HL-60 (cell line): ENCODE measurements around the gene SPAG7.

Experiments
- DNase-seq, 2 experiments: peaks; one replicate each; pipeline ENCODE4 v3.0.0-alpha.2; 2010 to 2020; ENCODE audit warnings: low read depth in 1 of 2, low spot score in 1 of 2
- H3K27ac ChIP-seq: fragments of 250-450 bp; sonication (Bioruptor Pico); replicated peaks from 2 replicates; pipeline ENCODE4 v1.5.1; 2020; ENCODE audit warnings: mild to moderate bottlenecking, moderate library complexity
- H3K27me3 ChIP-seq: fragments of 250-450 bp; sonication (Bioruptor Pico); 2 replicates; pipeline ENCODE4 v1.5.1; 2021; ENCODE audit warnings: mild to moderate bottlenecking, moderate library complexity; ENCODE audit not compliant: insufficient read depth, poor library complexity, severe bottlenecking
- H3K4me3 ChIP-seq: replicated peaks from 2 replicates; pipeline ENCODE4 v1.5.1; 2011; ENCODE audit warnings: mild to moderate bottlenecking, control low read depth, low read length; ENCODE audit not compliant: insufficient read depth
- CTCF ChIP-seq: IDR thresholded peaks from one replicate; pipeline ENCODE4 v1.5.1; 2011; ENCODE audit warnings: low read length, control low read depth, inconsistent platforms; ENCODE audit not compliant: insufficient read depth
- GABPA ChIP-seq: IDR thresholded peaks from 2 replicates; pipeline ENCODE4 v1.6.1; 2012; ENCODE audit warnings: low read depth
- POLR2AphosphoS5 ChIP-seq: IDR thresholded peaks from 2 replicates; pipeline ENCODE4 v1.6.1; 2012; ENCODE audit warnings: low read depth
- SPI1 ChIP-seq: IDR thresholded peaks from 2 replicates; pipeline ENCODE4 v1.6.1; 2012; ENCODE audit warnings: low read depth, mild to moderate bottlenecking, borderline replicate concordance
- TF ChIP-seq, protein P1 (sequence below): IDR thresholded peaks from 2 replicates; pipeline ENCODE4 v1.6.1; 2012; ENCODE audit warnings: low read depth; ENCODE audit not compliant: insufficient replicate concordance

Gene SPAG7

GRCh38 chr17:4973256-4974114, 5.9 kb upstream of the SPAG7 start:
- Histone ChIP-seq H3K4me3 (no peak overlapping the region), H3K27me3 (no peaks in the 10 kb centered on the region), H3K27ac (no peak overlapping the region)
- DNase-seq: no peak
- TF ChIP-seq GABPA (no peak), POLR2AphosphoS5 (no peak), CTCF (no peak), SPI1 (no peak)
- TF ChIP-seq, protein P1, sequence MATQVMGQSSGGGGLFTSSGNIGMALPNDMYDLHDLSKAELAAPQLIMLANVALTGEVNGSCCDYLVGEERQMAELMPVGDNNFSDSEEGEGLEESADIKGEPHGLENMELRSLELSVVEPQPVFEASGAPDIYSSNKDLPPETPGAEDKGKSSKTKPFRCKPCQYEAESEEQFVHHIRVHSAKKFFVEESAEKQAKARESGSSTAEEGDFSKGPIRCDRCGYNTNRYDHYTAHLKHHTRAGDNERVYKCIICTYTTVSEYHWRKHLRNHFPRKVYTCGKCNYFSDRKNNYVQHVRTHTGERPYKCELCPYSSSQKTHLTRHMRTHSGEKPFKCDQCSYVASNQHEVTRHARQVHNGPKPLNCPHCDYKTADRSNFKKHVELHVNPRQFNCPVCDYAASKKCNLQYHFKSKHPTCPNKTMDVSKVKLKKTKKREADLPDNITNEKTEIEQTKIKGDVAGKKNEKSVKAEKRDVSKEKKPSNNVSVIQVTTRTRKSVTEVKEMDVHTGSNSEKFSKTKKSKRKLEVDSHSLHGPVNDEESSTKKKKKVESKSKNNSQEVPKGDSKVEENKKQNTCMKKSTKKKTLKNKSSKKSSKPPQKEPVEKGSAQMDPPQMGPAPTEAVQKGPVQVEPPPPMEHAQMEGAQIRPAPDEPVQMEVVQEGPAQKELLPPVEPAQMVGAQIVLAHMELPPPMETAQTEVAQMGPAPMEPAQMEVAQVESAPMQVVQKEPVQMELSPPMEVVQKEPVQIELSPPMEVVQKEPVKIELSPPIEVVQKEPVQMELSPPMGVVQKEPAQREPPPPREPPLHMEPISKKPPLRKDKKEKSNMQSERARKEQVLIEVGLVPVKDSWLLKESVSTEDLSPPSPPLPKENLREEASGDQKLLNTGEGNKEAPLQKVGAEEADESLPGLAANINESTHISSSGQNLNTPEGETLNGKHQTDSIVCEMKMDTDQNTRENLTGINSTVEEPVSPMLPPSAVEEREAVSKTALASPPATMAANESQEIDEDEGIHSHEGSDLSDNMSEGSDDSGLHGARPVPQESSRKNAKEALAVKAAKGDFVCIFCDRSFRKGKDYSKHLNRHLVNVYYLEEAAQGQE: no peak

DNA sequence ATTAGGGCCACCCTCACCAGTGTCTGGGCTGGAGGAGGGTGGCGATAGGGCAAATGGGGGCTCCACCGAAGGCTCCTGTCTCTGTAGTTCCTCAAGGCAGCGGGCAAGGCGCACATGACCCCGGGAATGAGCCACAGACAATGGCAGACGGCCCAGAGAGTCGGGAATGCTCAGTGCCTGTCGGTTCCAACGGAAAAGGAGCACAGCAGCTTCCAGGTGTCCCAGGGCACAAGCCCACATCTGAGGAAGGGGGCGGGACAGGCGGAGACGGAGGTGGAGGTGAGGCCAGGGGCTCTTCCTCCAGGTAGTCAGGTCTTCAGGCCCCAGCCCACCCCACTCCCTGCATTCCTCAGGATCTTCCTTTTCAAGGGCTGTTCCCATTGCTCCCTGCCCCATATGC, 5.1 kb upstream of the SPAG7 start:
- DNase-seq: no peak
- TF ChIP-seq CTCF (no peak), POLR2AphosphoS5 (no peak), GABPA (no peak), SPI1 (no peak)
- TF ChIP-seq, protein P1: no peak
- Histone ChIP-seq H3K4me3 (no peak overlapping the region), H3K27ac (no peak overlapping the region), H3K27me3 (no peaks in the 10 kb centered on the region)

GRCh38 chr17:4972322-4972721, 4.7 kb upstream of the SPAG7 start:
- H3K27me3 ChIP-seq: no peaks in the 10 kb centered on the region
- no peak overlapping the region for H3K27ac ChIP-seq
- TF ChIP-seq GABPA (no peak), POLR2AphosphoS5 (no peak), SPI1 (no peak), CTCF (no peak)
- TF ChIP-seq, protein P1: no peak
- H3K4me3 ChIP-seq: no peak overlapping the region
- DNase-seq: no peak
